Activated naive CD4-positive, alpha-beta T cell treated with anti-CD3 and anti-CD28 coated beads, Interleukin-2, amount 10 ng/mL, durations not matched to agents 5 hours and 36 hours (primary cell): ENCODE measurements around the gene TNFRSF12A. TPM values are rescaled to one million over a fixed set of nuclear protein-coding genes. Genes with fewer than 3 reads are reported as not detected.

Experiments
- total RNA-seq, 2 experiments: library from RNA; stranded (reverse); gene quantifications; one replicate each; pipeline ENCODE4 v1.2.3, GENCODE V29; 2021

The TNFRSF12A gene, protein sequence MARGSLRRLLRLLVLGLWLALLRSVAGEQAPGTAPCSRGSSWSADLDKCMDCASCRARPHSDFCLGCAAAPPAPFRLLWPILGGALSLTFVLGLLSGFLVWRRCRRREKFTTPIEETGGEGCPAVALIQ
- 1 to 10 TPM; 2.9 to 3.8 TPM for total RNA-seq

DNA sequence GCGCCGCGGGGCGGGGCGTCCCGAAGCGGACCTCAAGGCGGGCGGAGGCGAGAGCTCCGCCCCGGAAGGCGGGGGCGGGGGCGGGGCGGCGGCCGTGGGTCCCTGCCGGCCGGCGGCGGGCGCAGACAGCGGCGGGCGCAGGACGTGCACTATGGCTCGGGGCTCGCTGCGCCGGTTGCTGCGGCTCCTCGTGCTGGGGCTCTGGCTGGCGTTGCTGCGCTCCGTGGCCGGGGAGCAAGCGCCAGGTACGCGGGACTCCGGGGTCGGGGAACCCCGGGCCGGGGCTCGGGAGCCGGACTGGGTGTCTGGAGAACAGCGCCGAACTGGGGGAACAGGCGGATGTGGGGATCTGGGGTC lies at the start of gene TNFRSF12A:
TSS of gene TNFRSF12A (plus strand) at position 122 of the 357 bp plus-strand sequence. CDS start at position 152, 30 bp downstream.

DNA sequence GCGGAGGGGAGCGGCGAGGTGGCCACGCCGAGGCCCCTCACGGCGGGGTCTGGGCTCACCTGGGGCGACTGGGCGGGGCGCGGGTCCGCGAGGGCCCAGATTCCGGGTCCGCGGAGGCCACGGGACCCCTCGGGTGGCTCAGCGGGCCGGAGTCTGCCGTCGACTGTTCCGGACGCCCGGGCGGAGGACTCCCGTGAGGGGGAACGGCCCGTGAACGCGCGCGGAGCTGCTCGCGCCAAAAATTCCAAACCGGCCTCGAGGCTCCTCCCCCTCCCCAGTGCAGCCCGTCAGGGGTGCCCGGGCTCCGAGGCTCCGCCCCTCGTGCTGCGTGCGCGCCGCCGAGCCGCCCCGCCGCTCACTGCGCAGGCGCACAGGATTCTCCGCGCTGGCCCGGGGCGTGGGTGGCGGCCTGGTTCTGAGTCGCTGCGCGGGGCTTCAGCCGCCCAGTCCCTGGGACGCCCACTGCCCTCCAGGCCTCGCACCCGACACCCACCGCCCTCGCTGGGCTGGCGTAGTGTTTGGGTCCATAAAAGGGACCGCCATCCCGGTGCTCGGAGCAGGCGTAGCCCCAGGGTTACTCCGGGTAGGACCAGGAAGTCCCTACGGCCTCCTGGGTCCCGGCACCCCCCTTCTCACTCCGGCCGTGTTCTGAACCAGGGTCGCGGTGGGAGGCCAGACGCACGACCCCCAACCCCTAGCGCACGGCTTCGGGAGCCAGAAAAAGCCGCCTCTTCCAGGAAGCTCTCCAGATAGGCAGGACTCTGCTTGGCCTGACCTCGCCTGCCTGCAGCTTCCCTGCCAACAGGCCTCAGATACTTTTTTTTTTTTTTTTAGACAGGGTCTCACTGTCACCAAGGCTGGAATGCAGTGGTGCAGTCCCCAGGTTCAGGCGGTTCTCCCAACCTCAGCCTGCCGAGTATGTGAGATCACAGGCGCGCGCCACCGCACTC lies 39.7 kb upstream of the TNFRSF12A start, which contains the start of gene PKMYT1:
TSS of gene PKMYT1 (minus strand) at position 220 of the 950 bp plus-strand sequence. CDS start 789 bp downstream, outside the sequence.

DNA sequence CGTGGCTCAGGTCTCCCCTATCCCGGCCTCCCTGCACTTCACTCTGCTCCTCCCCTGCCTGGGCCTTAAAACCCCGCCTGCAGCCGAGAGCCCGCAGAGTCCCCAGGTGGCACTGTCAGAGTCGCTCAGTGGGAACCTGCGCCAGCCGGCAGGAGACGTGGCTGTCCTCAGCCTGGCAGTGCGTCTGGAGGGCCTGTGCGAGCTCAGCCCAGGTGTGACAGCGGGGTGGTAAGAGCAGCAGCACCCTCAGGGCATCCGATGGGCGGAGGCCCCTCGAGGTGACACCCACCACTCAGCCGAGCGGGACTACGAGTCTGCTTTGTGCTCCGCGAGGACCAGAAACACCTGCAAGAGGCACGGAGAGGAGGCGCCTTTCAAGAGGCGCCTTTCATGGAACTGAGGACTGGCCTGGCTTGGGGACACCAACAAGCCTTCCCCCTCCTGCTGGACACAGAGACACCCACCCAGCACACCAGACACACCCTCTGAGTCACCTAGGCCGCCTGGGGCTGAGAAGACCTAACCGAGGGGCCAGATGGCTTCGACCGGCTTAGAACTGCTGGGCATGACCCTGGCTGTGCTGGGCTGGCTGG lies 7.2 kb upstream of the TNFRSF12A start, which contains the start of gene CLDN9:
TSS of gene CLDN9 (plus strand) at position 96 of the 593 bp plus-strand sequence. CDS start at position 536, 440 bp downstream.

DNA sequence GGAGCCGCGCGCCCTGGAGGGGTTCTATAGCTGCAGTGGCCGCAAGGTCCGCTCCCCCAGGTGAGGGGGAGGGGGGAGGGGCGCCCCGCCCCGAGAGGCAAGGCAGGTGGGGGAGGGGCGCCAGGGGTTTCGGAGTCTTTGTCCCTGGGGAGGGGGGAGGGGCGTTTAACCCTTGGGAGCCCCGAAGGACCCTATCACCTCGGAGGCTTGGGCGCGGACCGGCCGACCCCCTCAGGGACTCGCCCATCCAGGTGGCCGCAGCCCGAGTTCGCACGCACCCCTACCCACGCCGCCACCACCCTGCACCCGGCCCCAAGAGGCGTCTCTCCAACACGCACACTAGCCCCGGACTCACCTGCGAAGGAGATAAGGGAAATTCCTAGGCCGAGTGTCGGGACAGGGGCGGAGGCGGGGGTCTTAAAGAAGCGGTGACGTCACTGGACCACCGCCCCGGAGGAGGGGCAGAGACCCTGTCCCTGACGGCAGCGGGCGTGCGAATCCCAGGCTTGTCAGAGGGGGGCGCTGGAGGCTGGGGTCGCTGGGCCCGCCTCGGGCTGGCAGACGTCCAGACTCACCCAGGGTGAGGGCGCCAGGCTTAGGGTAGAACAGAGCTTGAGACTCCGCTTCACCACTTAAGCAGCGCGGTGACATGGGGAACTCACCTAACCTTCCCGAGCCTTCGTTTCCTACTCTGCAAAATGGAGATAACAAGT lies 2.2 kb upstream of the TNFRSF12A start, which contains the start of gene CLDN6:
TSS of gene CLDN6 (minus strand) at position 390 of the 713 bp plus-strand sequence. CDS start 2,162 bp downstream, outside the sequence.

DNA sequence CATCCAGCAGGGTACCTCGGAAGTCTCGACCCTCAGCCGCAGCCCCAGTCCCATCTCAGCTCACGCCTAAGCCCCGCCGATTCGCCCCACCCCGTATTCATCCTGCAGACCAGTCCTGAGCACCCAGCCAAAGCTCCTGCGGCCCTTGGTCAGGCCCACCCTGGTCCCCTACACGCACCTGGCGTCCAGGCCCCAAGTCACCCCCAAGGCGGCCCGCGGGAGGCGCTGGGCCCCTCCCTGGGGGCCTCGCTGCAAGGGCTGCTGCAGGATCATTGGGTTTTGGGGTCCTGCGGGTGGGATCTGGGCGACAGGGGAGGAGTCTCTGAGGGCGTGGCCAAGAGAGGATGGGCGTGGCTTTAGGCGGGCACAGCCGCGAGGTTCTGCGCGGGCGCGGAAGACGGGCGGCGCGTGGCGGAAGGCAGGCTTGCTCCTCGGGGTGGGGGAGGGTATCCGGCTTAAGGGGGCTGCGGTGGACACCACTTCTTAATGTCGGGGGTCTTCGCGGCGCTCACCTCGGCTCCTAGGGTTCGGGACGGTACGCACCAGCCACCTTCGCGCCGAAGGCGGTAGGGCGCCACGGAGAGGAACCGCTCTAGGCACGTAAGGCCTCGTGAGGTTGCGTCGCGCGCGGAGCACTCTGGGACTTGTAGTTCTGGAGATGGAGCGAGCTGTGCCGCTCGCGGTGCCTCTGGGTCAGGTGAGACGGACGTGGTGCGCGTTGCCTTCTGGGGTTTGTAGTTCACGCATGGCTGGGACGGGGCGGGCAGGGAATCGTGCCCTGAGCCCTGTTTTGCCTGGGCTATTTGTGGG lies 3.7 kb downstream of the TNFRSF12A start, which contains the start of the genes HCFC1R1 and THOC6:
TSS of gene HCFC1R1 (minus strand) at position 274 of the 810 bp plus-strand sequence. CDS start at position 273, 1 bp downstream.
TSS of gene THOC6 (plus strand) at position 367 of the 810 bp plus-strand sequence. CDS start at position 659, 292 bp downstream.

DNA sequence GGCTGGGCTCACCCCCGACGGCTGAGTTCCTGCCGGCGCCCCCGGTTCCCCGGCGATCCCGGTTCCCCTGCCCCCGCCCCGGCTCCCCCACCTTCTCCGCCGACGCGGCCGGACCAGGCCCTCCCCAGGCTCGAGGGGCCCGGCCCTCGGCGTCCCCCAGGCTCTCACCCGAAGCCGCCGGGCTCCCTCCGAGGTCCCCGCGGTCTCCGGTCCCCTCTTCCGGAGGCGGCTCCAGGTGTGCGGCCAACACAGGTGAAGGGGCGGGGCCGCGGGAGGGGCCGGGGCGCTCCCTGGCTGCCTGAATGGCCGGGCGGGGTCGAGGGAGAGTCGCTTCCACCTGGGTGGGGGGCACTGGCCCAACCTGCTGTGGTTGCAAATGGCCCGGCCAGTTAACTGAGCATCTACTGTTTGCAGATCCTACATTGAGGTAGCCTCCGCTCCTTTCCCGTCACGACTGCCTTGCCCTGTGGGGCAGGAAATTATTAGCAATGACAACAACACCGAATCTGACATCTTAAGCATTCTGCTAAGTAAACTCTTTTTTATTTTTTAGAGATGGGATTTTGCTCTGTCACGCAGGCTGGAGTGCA lies 16.7 kb downstream of the TNFRSF12A start, which contains the start of gene BICDL2:
TSS of gene BICDL2 (minus strand) at position 219 of the 590 bp plus-strand sequence. CDS start 1,448 bp downstream, outside the sequence.

DNA sequence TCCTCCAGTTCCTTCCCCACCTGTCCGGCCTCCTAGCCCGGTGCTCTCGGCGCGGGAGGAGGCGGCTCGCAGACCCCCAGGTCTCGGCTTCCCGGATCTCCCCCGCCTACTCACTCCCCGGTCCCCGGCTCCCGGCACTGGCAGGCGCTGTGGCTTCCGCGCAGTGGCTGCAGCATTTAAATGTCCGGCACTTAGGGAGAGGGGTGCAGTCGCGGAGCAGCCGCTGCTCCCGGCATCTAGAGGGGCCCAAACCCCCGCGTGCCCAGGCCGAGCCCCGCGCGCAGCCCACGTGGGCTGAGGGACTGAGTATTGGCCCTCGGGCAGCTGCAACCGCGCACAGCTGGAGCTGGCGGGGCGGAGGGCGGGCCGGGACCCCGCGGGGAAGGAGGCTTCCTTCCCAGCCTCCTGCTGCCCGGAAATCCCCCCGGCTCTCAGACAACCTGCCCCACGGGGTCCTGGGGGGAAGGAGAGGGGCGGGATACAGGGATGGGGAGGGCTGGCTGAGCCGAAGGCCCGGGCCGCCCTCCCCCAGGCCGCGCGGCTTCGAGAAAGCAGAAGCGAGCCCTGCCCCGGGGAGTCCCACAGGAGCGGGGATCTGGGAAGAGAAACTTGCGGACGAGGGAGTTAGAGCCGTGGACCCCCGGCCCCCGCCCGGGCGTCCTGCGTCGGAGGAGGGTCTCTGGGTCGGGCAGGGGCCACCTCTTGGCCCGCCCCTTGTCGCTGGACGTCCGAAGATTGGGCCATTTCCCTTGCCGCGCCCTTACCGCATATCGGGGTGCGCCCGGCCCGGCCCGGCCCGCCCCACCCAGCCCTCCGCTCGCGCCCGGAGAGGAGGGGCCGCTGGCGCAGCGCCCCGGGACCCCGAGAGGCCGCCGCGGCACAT lies 25.8 kb downstream of the TNFRSF12A start, which contains the start of gene MMP25:
TSS of gene MMP25 (plus strand) at position 804 of the 883 bp plus-strand sequence. CDS start 357 bp downstream, outside the sequence.

DNA sequence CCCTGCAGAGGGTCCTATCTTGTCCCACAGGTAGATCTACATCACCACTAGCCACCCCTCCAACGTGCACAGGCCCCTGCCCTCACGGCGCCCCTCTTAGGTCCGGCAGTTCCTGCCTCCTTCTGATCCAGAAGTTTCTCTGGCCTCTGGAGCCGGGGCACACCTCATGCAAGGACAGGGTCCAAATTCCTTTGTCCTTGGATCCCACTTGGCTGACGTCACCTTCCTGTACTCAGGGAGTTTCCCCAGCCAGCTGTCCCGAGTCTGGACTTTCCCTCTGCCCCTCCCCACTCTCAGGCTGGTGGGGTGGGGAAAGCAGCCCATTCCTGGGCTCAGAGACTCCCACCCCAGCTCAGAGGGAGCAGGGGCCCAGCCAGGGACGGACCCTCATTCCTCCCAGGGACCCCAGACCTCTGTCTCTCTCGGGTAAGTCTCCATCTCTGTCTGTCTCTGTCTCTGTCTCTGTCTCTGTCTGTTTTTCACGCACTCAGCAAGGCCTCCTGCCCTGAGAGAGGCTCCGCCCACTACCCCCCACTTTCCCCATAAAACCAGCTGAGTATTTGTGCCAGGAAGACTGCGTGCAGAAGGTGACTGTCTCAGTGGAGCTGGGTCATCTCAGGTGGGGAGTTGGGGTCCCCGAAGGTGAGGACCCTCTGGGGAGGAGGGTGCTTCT lies 45.0 kb downstream of the TNFRSF12A start, which contains the start of gene IL32:
TSS of gene IL32 (plus strand) at position 572 of the 673 bp plus-strand sequence. CDS start 172 bp downstream, outside the sequence.

Other genes starting within 250 kb of the TNFRSF12A start
- gene ELOB, start 243.1 kb upstream of the TNFRSF12A start, total RNA-seq = 100 to 1,000 TPM; 113 to 116 TPM
- gene PRSS33, start 232.8 kb upstream of the TNFRSF12A start, total RNA-seq = not detected
- not detected for gene PRSS41, start 221.9 kb upstream of the TNFRSF12A start, total RNA-seq
- 1 to 10 TPM; 1.7 to 1.8 TPM for gene PRSS21, start 203.1 kb upstream of the TNFRSF12A start, total RNA-seq
- gene ZG16B, start 190.1 kb upstream of the TNFRSF12A start, total RNA-seq = 1 to 10 TPM; 1.4 to 1.6 TPM
- not detected for gene PRSS22, start 162.2 kb upstream of the TNFRSF12A start, total RNA-seq
- 10 to 100 TPM; 21.2 to 22.4 TPM for gene FLYWCH2, start 137.2 kb upstream of the TNFRSF12A start, total RNA-seq
- gene FLYWCH1, start 108.4 kb upstream of the TNFRSF12A start, total RNA-seq = 10 to 100 TPM; 50.6 to 52.3 TPM
- gene KREMEN2, start 56.1 kb upstream of the TNFRSF12A start, total RNA-seq = not detected
- gene PAQR4, start 51.0 kb upstream of the TNFRSF12A start, total RNA-seq = 10 to 100 TPM; 36.0 to 37.0 TPM
- 10 to 100 TPM; 89.1 to 99.3 TPM for gene PKMYT1, start 39.9 kb upstream of the TNFRSF12A start, total RNA-seq
- under 1 TPM; 0.29 to 0.30 TPM for gene CLDN9, start 7.4 kb upstream of the TNFRSF12A start, total RNA-seq
- gene CLDN6, start 2.2 kb upstream of the TNFRSF12A start, total RNA-seq = not detected
- 10 to 100 TPM; 37.2 to 39.1 TPM for gene HCFC1R1, start 3.6 kb downstream of the TNFRSF12A start, total RNA-seq
- 10 to 100 TPM; 49.4 to 52.3 TPM for gene THOC6, start 3.7 kb downstream of the TNFRSF12A start, total RNA-seq
- 1 to 10 TPM; 1.1 to 1.2 TPM for gene BICDL2, start 16.6 kb downstream of the TNFRSF12A start, total RNA-seq
- gene MMP25, start 26.2 kb downstream of the TNFRSF12A start, total RNA-seq = 10 to 100 TPM; 34.8 to 35.5 TPM
- gene IL32, start 45.3 kb downstream of the TNFRSF12A start, total RNA-seq = 1,000 to 10,000 TPM; 2,121 to 2,176 TPM
- under 1 TPM; 0.24 to 0.28 TPM for gene ZSCAN10, start 78.9 kb downstream of the TNFRSF12A start, total RNA-seq
- gene ZNF205, start 92.2 kb downstream of the TNFRSF12A start, total RNA-seq = not detected
- 1 to 10 TPM; 9.7 to 9.8 TPM for gene ZNF213, start 114.7 kb downstream of the TNFRSF12A start, total RNA-seq
- gene OR1F1, start 167.8 kb downstream of the TNFRSF12A start, total RNA-seq = not detected
- 10 to 100 TPM; 13.4 to 13.7 TPM for gene ZNF200, start 214.8 kb downstream of the TNFRSF12A start, total RNA-seq
- under 1 TPM; 0.51 to 0.81 TPM for gene MEFV, start 236.3 kb downstream of the TNFRSF12A start, total RNA-seq